AG09309 (cell line): ENCODE data around the gene SMC1A.
A peak's percentile ranks its signal among the peaks of the same experiment; 100 is the strongest.

Experiments used
- DNase-seq: peaks from one replicate; pipeline ENCODE4 v3.0.0-alpha.2; 2010; ENCODE audit warnings: low read depth
- H3K4me3 ChIP-seq: 2 replicates; pipeline ENCODE4 v1.5.1; 2011; ENCODE audit warnings: mild to moderate bottlenecking, low read depth, low read length, moderate library complexity; ENCODE audit not compliant: control insufficient read depth
- CTCF ChIP-seq: IDR thresholded peaks from 2 replicates; pipeline ENCODE4 v1.5.1; 2011; ENCODE audit warnings: mild to moderate bottlenecking, low read depth, low read length, inconsistent platforms; ENCODE audit not compliant: insufficient read depth, control insufficient read depth; ENCODE audit errors: missing control alignments

Gene SMC1A

DNA sequence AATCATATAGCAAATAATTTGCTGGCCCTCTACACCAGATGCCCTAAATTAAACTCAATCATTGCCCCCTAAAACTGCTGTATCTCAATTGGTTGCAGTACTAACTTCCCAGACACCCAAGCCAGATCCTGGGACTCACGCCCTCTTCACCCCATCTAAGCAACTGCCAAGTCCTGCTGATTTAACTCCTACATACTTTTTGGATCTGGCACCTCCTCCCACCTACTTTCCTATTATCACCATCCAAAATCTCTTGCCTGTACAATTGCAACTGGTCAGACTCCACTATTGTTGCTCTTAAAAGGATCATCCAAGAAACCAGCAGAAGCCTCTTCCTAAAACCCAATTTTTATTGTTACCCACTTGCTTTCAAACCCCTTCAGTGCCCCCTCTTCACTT is 16.4 kb upstream of the SMC1A start:
- TF ChIP-seq CTCF, result no peak
- H3K4me3 ChIP-seq, result no peak overlapping the region

DNA sequence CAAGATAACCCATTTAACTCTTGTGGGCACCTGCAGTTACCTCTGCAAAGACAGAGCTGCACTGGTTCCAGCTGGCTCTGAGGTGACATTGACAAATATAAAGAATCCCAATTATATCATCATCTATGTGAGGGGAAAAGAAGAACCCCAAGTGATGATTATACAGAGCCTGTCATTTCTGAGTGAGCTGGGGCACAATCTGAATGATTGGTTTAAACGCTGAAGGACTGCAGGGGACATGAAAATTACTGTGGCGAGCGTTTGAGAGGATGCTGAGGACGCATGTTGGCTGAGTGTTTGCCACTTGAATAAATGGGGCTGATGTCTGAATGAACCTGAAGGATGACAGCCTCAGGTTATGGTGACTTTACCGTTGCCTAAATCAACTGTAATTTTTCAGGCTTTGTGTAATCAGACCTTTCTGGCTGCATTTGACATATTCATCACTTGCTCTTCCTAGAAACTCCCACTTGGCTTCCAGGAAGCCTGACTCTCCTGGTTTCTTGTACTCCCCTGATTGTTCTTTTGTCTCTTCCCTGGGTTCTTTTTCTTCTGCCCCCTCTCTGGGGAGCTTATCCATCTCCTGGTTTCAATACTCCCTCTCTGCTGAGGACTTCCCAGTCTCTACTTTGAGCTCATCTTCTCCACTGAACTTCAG is 15.8 kb upstream of the SMC1A start:
- H3K4me3 ChIP-seq, result no peak overlapping the region
- no peak for DNase-seq
- no peak for TF ChIP-seq CTCF

More for the DNA sequence above, 16.4 kb upstream of the SMC1A start:
- DNase-seq, result no peak

DNA sequence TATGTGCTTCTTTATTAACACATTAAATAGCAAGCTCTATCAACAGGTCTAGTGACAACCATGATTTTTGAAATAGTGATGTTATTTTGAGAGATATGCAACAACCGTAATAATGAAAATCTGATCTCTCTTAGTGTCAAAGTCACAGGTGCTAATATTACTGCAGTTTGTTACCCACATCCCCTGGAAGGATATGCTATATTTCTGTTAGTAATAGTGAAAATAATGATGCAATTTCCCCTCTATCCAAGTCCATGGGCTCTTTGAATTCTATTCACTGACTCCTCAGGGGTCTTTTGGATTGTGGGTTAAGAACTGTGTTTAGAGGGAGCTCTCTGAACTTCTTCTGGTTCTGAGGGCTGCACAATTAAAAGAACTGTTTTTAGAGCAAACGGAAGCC is 14.8 kb upstream of the SMC1A start:
- DNase-seq, result no peak
- TF ChIP-seq CTCF, result no peak
- no peak overlapping the region for H3K4me3 ChIP-seq

GRCh38 chrX:53435997-53436396 is 13.5 kb upstream of the SMC1A start:
- no peak overlapping the region for H3K4me3 ChIP-seq
- DNase-seq, result no peak
- peak; percentile 90 for TF ChIP-seq CTCF

DNA sequence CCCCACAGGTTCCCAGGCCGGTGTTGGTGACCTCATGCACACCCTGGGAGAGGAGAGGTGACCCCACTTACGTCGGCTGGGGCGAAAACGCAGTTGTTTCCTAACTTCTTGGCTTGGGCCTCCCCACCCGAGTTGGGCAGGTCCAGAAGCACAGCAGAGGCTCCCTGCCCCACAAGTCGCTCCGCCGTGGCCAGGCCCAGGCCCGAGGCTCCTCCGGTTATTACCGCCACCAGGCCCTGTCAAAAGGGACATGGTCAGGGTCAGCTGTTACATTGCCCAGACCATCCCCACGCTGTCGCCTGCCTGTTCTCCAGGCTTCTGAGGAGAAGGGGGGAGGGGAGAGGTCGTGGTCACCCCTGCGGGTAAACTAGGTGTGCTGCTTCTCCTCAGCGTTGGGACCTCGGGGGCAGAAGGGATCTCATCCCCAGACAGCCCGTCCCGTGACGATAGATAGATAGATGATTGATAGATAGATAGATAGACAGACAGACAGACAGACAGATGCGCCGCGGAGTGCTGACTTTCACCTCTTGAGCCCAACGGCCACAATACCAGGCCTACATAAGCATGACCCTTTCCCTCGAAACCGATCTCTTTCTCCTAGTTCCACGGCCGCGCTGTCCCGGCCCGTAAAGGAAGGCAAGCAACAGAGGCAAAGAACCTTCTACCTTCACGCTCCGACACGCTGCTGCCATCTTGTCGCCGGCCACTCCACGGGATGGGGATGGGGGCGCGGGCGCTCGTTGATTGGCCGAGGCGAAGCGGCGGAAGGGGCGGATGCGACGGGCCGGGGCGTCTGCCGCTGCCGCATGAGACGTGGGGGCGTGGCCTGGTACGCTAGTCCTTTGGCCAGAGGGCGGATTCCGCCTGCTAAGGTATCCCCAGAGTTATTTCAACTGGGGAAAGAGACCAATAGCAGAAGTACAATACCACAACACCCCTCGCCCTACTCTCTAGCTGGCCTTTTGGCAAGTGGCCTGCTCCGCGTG is 11.5 kb upstream of the SMC1A start, which contains the start of gene HSD17B10:
Gene HSD17B10 (minus strand): TSS at position 720 of the 989 bp plus-strand sequence. CDS start 25 bp downstream, at position 695.
- H3K4me3 ChIP-seq, result peak within 1 kb of the TSS; percentile 84
- no peak for TF ChIP-seq CTCF
- DNase-seq, result no peak

DNA sequence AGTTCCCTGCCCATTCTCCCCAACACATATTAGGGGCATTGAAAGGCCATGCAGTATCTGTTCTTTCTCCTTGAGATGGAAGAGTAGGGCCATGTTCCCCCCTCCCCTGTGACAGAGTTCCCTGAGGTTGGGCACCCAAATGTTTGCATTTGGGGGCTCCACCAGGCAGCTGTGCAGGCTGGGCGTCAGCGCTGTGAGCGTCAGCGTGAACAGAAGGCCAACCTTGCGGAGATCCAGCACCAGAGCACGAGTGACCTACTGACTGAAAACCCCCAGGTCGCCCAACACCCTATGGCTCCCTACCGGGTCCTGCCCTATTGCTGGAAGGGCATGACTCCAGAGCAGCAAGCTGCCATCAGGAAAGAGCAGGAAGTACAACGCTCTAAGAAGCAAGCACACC is 7.8 kb upstream of the SMC1A start:
- no peak overlapping the region for H3K4me3 ChIP-seq
- DNase-seq, result no peak
- TF ChIP-seq CTCF, result no peak
